GM19023 (cell line): ENCODE data around the gene CTR9.
"Not testable (repeated sequence)": the region's sequence is repeated elsewhere in the genome, so short reads cannot be mapped to it uniquely, and the experiment has no call there.

Experiments used
- ATAC-seq: cut with Tn5 transposase; IDR thresholded peaks from one replicate; pipeline ENCODE4 v1.9.1; 2021; ENCODE audit warnings: mild to moderate bottlenecking, moderate library complexity; ENCODE audit not compliant: unreplicated experiment

CTR9 gene

GRCh38 chr11:10813945-10814344 is 62.9 kb downstream of the CTR9 start:
- no peak for ATAC-seq

DNA sequence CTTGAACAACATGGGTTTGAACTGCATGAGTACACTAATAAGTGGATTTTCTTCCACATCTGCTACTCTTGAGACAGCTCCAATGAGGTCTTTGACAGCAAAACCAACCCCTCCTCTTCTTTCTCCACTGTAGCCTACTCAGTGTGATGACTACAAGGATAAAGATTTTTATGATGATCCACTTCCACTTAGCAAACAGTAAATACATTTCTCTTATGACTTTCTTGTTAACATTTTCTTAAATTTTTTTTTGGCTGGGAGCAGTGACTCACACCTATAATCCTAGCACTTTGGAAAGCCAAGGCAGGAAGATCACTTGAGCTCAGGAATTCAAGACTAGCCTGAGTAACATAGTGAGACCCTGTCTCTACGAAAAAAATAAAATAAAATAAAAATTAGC is 67.5 kb downstream of the CTR9 start:
- no peak for ATAC-seq

DNA sequence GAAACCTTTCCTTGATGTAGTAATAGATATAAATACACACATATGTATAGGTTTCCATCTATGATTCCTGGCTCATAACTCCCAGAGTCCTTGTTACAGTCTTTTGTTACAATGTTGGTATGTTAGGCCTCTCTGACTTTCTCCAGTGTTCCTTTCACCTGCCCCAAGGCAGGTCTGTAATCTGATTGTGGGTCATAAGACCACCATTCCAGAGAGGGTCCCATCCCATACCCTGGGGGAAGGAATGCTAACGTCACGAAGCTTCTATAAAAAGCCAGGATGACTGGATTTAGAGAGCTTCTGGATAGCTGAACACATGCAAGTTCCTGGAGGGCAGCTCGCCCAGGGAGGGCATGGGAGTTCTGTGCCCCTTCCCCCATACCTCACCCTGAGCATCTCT is 71.4 kb downstream of the CTR9 start:
- ATAC-seq = not testable (repeated sequence)

- ATAC-seq = no peak
These were observed 72.1 kb downstream of the CTR9 start for GRCh38 chr11:10823152-10823579.

DNA sequence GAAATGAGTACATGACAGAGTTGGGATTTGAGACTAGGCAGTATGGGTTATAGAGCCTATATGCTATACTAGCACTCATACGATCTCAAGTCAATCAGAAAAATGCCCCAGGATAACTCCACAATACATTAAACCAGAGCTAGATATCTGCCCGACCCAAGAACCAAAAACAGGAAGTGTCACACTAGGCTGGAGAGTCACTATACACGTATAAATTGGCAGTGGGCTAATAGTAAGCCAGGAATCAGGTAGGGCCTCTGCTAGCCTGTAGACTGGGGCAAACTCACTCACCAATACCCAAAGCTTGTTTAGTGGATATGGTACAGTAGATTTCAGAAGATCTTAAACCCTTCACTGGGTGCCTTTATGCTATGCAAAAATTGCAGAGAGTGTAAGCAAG is 73.8 kb downstream of the CTR9 start:
- no peak for ATAC-seq

- ATAC-seq = no peak
These were observed 77.4 kb downstream of the CTR9 start for GRCh38 chr11:10828402-10828801.

DNA sequence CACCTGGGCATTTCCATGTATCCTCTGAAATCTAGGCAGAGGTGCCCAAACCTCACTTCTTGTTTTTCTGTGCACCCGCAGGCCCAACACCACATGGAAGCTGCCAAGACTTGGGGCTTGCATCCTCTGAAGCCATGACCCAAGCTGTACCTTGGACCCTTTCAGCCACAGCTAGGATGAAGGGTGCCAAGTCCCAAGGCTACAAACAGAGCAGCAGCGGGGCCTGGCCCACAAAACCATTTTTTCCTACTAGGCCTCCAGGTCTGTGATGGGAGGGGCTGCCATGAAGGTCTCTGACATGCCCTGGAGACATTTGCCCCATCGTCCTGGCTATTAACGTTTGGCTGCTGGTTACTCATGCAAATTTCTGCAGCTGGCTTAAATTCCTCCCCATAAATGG is 78.1 kb downstream of the CTR9 start:
- no peak for ATAC-seq
